SK-N-SH (cell line): Measurements from ENCODE around the gene WASL. TPM values are rescaled to one million over a fixed set of nuclear protein-coding genes. Genes with fewer than 3 reads are reported as not detected.

Experiments
- CTCF ChIA-PET: fragments of 300-600, 350-600 bp; formaldehyde crosslinking; extraction: SDS; loops from one replicate; lab custom pipeline; 2021; lab: Yijun Ruan, JAX
- POLR2A ChIA-PET: fragments of 350-600 bp; sonication (Branson Sonifier 250); formaldehyde crosslinking; extraction: SDS; loops from one replicate; lab custom pipeline; 2020; ENCODE audit warnings: antibody characterized with exemption, inconsistent platforms; lab: Yijun Ruan, JAX
- DNase-seq: peaks from one replicate; pipeline ENCODE4 v3.0.0; 2012
- H2AFZ ChIP-seq: fragments of 200-600 bp; sonication (generic); 2 replicates; pipeline ENCODE4 v1.8.1; 2016; ENCODE audit warnings: antibody characterized with exemption, mild to moderate bottlenecking, low read depth
- H3F3A ChIP-seq: fragments of 200-600 bp; sonication (generic); replicated peaks from 2 replicates; pipeline ENCODE3; 2016; ENCODE audit warnings: antibody characterized with exemption, mild to moderate bottlenecking; ENCODE audit not compliant: insufficient read depth
- H3K27ac ChIP-seq, 2 experiments: fragments of 200-500 bp in 1 of 2; fragments of 200-600 bp in 1 of 2; sonication (Bioruptor generic) in 1 of 2; sonication (generic), shearing (Covaris generic) in 1 of 2; 2 replicates each; pipeline versions ENCODE4 v1.5.1 to v1.6.1; 2014 to 2016; ENCODE audit warnings: low read depth in 2 of 2, inconsistent platforms in 1 of 2, low read length in 1 of 2, mild to moderate bottlenecking in 1 of 2, mixed read lengths in 1 of 2
- H3K27me3 ChIP-seq: fragments of 200-600 bp; sonication (generic), shearing (Covaris generic); 2 replicates; pipeline ENCODE4 v1.6.1; 2016; ENCODE audit warnings: mixed run types; ENCODE audit not compliant: insufficient read depth
- H3K36me3 ChIP-seq, 2 experiments: fragments of 200-500 bp in 1 of 2; fragments of 200-600 bp in 1 of 2; sonication (Bioruptor generic) in 1 of 2; sonication (generic) in 1 of 2; replicated peaks in 1 of 2; 2 replicates each; pipeline versions ENCODE3 to v1.5.1; 2014 to 2016; ENCODE audit warnings: low read length in 1 of 2, mild to moderate bottlenecking in 1 of 2; ENCODE audit not compliant: insufficient read depth in 2 of 2, control insufficient read depth in 1 of 2
- H3K4me1 ChIP-seq, 2 experiments: fragments of 200-500 bp in 1 of 2; fragments of 200-600 bp in 1 of 2; sonication (Bioruptor generic) in 1 of 2; sonication (generic), shearing (Covaris generic) in 1 of 2; 2 replicates each; pipeline versions ENCODE4 v1.5.1 to v1.6.1; 2014 to 2016; ENCODE audit warnings: low read depth in 1 of 2, low read length in 1 of 2, mixed run types in 1 of 2; ENCODE audit not compliant: insufficient read depth in 2 of 2, control insufficient read depth in 1 of 2
- H3K4me2 ChIP-seq: fragments of 200-600 bp; sonication (generic), shearing (Covaris generic); 2 replicates; pipeline ENCODE4 v1.6.1; 2017; ENCODE audit warnings: mixed run types
- H3K4me3 ChIP-seq, 2 experiments: fragments of 200-500 bp in 1 of 2; fragments of 200-600 bp in 1 of 2; sonication (Bioruptor generic) in 1 of 2; sonication (generic), shearing (Covaris generic) in 1 of 2; 2 replicates each; pipeline versions ENCODE4 v1.5.1 to v1.8.1; 2014 to 2016; ENCODE audit warnings: low read depth in 2 of 2, inconsistent platforms in 1 of 2, low read length in 1 of 2, mild to moderate bottlenecking in 1 of 2, mixed read lengths in 1 of 2, moderate library complexity in 1 of 2
- H3K79me2 ChIP-seq: fragments of 200-600 bp; sonication (generic); 2 replicates; pipeline ENCODE4 v1.8.1; 2017; ENCODE audit warnings: mild to moderate bottlenecking; ENCODE audit not compliant: insufficient read depth
- H3K9ac ChIP-seq: fragments of 200-600 bp; sonication (generic); 2 replicates; pipeline ENCODE4 v1.6.1; 2017; ENCODE audit warnings: mixed run types
- H3K9me2 ChIP-seq: fragments of 200-600 bp; sonication (generic); 2 replicates; pipeline ENCODE4 v1.6.1; 2017; ENCODE audit warnings: mixed run types
- H3K9me3 ChIP-seq: fragments of 200-600 bp; sonication (generic); 2 replicates; pipeline ENCODE4 v1.6.1; 2017; ENCODE audit warnings: mixed run types, mild to moderate bottlenecking, moderate library complexity
- H4K20me1 ChIP-seq: fragments of 200-600 bp; sonication (generic); 2 replicates; pipeline ENCODE4 v1.6.1; 2017; ENCODE audit warnings: mild to moderate bottlenecking, mixed run types; ENCODE audit not compliant: insufficient read depth
- ELF1 ChIP-seq: IDR thresholded peaks from 2 replicates; pipeline ENCODE4 v1.4.0; 2012
- EP300 ChIP-seq, 2 experiments: IDR thresholded peaks; 2 replicates each; pipeline versions ENCODE4 v1.4.0 to v1.6.1; 2012; ENCODE audit warnings: borderline replicate concordance in 1 of 2, low read depth in 1 of 2, low read length in 1 of 2
- EZH2phosphoT487 ChIP-seq: fragments of 200-600 bp; sonication (generic); IDR thresholded peaks from 2 replicates; pipeline ENCODE4 v1.6.1; 2017; ENCODE audit warnings: low read depth, mixed run types, mild to moderate bottlenecking, antibody characterized with exemption, moderate library complexity, borderline replicate concordance
- FOSL2 ChIP-seq: IDR thresholded peaks from 2 replicates; pipeline ENCODE4 v1.4.0; 2012; ENCODE audit warnings: low read depth, mild to moderate bottlenecking, moderate library complexity, borderline replicate concordance
- IRF3 ChIP-seq: fragments of 150-350 bp; IDR thresholded peaks from 2 replicates; pipeline ENCODE4 v1.6.1; 2016; ENCODE audit warnings: mild to moderate bottlenecking, low read depth, low read length
- JUND ChIP-seq: IDR thresholded peaks from 2 replicates; pipeline ENCODE4 v1.4.0; 2012
- MAX ChIP-seq: IDR thresholded peaks from 2 replicates; pipeline ENCODE4 v1.4.0; 2012; ENCODE audit warnings: low read depth
- MXI1 ChIP-seq: IDR thresholded peaks from 2 replicates; pipeline ENCODE4 v1.6.1; 2012; ENCODE audit warnings: mild to moderate bottlenecking, low read depth, low read length, improper control_type of control experiment
- NRF1 ChIP-seq: IDR thresholded peaks from 2 replicates; pipeline ENCODE4 v1.6.1; 2012; ENCODE audit warnings: low read depth, mild to moderate bottlenecking, low read length
- POLR2AphosphoS5 ChIP-seq: IDR thresholded peaks from 2 replicates; pipeline ENCODE4 v1.6.1; 2012; ENCODE audit warnings: low read depth, low read length
- RAD21 ChIP-seq: IDR thresholded peaks from 2 replicates; pipeline ENCODE4 v1.6.1; 2012; ENCODE audit warnings: mild to moderate bottlenecking, low read length
- RFX5 ChIP-seq: IDR thresholded peaks from 2 replicates; pipeline ENCODE4 v1.6.1; 2012; ENCODE audit warnings: mild to moderate bottlenecking, improper control_type of control experiment, low read length
- RXRA ChIP-seq: IDR thresholded peaks from 2 replicates; pipeline ENCODE4 v1.4.0; 2012; ENCODE audit warnings: low read depth, mild to moderate bottlenecking, borderline replicate concordance
- TAF1 ChIP-seq: IDR thresholded peaks from 2 replicates; pipeline ENCODE4 v1.6.1; 2012; ENCODE audit warnings: low read depth, mild to moderate bottlenecking, low read length, moderate library complexity, borderline replicate concordance
- TEAD4 ChIP-seq: IDR thresholded peaks from 2 replicates; pipeline ENCODE4 v1.4.0; 2012; ENCODE audit warnings: mild to moderate bottlenecking, borderline replicate concordance; ENCODE audit not compliant: insufficient read depth
- WGBS: methylation state at CpG from one replicate; pipeline ENCODE4 v1.1.6; 2017; ENCODE audit warnings: low lambda C conversion rate; 5-methylcytosine and 5-hydroxymethylcytosine counted together
- polyA plus RNA-seq, 3 experiments: library from polyadenylated mRNA; depleted of rRNA; stranded (reverse); fragments of >200 nt; gene quantifications; 2 replicates each; pipeline ENCODE4 v1.2.3, GENCODE V29; 2012
- TF ChIP-seq, protein P1 (sequence below): IDR thresholded peaks from 2 replicates; pipeline ENCODE4 v1.4.0; 2012; ENCODE audit warnings: low read depth, borderline replicate concordance
- TF ChIP-seq, protein P2 (sequence below): fragments of 150-350 bp; IDR thresholded peaks from 2 replicates; pipeline ENCODE4 v1.6.1; 2017; ENCODE audit warnings: antibody characterized with exemption, low read length, low read depth, borderline replicate concordance

Gene WASL
- polyA plus RNA-seq, 1 of the 3 experiments (the other 2 are of a cell fraction): 9.9 TPM

- Histone ChIP-seq H4K20me1 (no peaks in the 10 kb centered on the region), H3K9me2 (no peaks in the 10 kb centered on the region), H3F3A (no peaks in the 10 kb centered on the region), H3K27me3 (no peaks in the 10 kb centered on the region), H3K4me2 (no peak overlapping the region), H3K79me2 (no peaks in the 10 kb centered on the region), H3K9me3 (no peaks in the 10 kb centered on the region), H3K4me1 (no peaks in the 10 kb centered on the region), H3K9ac (no peak overlapping the region), H2AFZ (no peak overlapping the region), H3K36me3 (no peaks in the 10 kb centered on the region), H3K27ac (no peak overlapping the region), H3K4me3 (no peak overlapping the region)
- TF ChIP-seq ELF1 (no peak), MXI1 (no peak)
- TF ChIP-seq, protein P1, sequence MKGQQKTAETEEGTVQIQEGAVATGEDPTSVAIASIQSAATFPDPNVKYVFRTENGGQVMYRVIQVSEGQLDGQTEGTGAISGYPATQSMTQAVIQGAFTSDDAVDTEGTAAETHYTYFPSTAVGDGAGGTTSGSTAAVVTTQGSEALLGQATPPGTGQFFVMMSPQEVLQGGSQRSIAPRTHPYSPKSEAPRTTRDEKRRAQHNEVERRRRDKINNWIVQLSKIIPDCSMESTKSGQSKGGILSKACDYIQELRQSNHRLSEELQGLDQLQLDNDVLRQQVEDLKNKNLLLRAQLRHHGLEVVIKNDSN: no peak
- TF ChIP-seq, protein P2, sequence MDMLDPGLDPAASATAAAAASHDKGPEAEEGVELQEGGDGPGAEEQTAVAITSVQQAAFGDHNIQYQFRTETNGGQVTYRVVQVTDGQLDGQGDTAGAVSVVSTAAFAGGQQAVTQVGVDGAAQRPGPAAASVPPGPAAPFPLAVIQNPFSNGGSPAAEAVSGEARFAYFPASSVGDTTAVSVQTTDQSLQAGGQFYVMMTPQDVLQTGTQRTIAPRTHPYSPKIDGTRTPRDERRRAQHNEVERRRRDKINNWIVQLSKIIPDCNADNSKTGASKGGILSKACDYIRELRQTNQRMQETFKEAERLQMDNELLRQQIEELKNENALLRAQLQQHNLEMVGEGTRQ: no peak
- POLR2A ChIA-PET: no interaction called here
- CTCF ChIA-PET: interaction anchor here (1.1 to 4.4 kb wide), 4 partner anchors 10 to 128 kb away, joined by 3 to 26 read pairs (median 8); no protein-coding TSS in a partner anchor
- WGBS: 31% methylated on average over 2 of the region's 2 CpGs
- no peak for DNase-seq
Observed at GRCh38 chr7:123788584-123788983, 39.8 kb upstream of the WASL start.

DNA sequence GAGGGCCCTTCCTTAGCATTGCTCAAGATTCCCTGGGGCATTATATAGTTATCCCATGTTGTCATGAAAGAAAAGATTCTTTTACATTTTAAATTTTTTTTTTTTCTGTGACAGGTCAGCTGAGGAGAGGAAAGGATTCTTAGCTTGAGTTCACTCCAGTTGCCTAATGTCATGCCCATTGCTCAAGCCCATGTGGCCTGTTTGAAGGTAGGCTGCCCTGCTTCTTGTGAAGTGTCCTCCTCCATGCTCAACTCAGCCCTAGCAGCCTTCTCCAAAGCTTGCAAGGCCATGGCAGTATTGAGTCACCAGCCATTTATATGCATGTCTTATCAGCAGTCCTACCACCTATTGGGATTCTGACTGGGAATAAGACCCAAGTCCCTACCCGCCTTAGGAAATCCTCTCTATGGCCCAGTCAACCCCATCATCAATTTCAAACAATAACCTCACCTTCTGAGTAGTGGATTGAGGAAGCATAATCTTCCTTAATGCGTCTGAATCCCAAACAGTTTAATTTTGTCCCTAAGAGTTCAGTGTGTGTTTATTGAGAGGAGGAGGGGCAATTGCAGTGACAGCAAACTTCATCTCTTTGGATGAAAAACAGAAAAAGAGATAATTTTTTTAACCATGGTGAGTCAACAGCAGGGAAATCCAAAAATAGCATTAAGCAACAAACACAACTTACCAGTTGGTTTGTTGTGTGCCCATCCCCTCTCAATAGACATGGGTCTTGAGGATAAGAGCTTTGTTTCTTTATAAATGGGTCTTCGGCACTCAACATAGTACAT, 38.6 kb upstream of the WASL start:
- ChIA-PET POLR2A (no interaction called here), CTCF (interaction anchor here (0.5 to 4.4 kb wide), 5 partner anchors 11 to 1880 kb away, joined by 3 to 26 read pairs (median 4); no protein-coding TSS in a partner anchor)
- no peaks in the 10 kb centered on the region for H3K79me2 ChIP-seq
- H3K9me2 ChIP-seq: no peaks in the 10 kb centered on the region
- whole genome bisulfite sequencing: 68% methylated on average over 3 of the region's 3 CpGs
- DNase-seq: no peak
- no peaks in the 10 kb centered on the region for H3F3A ChIP-seq
- H3K9ac ChIP-seq: no peak overlapping the region
- H3K4me3 ChIP-seq: no peak overlapping the region
- TF ChIP-seq FOSL2 (no peak), EP300 (IDR thresholded peaks at IDR 0.05; ENCODE audit: borderline replicate concordance in 1 of 2, low read depth in 1 of 2, low read length in 1 of 2) (no peak), POLR2AphosphoS5 (no peak), TEAD4 (no peak), RAD21 (no peak)
- TF ChIP-seq, all 33 proteins: peak for 0
- no peaks in the 10 kb centered on the region for H3K4me1 ChIP-seq
- no peak overlapping the region for H3K27ac ChIP-seq
- no peak overlapping the region for H2AFZ ChIP-seq
- H3K27me3 ChIP-seq: no peaks in the 10 kb centered on the region
- H3K36me3 ChIP-seq: no peaks in the 10 kb centered on the region
- no peaks in the 10 kb centered on the region for H3K9me3 ChIP-seq
- no peaks in the 10 kb centered on the region for H4K20me1 ChIP-seq
- no peak overlapping the region for H3K4me2 ChIP-seq

DNA sequence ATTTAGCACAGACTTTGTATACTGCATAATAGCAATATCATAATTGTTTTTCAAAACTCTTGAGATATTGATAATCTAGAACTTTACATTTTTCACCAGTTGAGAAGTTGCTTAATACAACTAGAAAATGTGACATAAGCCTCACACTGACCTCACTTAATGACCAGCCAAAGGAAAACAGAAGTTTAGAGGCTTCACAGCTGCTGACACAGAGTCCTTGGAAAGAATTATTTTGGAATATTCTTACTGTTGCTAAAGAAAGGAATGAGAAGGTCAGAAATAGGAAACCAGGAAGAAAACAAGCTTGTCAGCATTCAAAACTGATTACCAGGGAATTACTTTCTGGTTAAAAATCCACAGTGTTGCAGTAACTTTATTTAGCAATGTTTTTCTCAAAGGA, 35.5 kb upstream of the WASL start:
- TF ChIP-seq IRF3 (no peak), EZH2phosphoT487 (no peak), RFX5 (no peak), JUND (no peak), ELF1 (no peak), TAF1 (no peak), RXRA (no peak), MAX (no peak), NRF1 (no peak)
- Histone ChIP-seq H3K27ac (no peak overlapping the region), H3F3A (no peaks in the 10 kb centered on the region), H3K9me3 (no peaks in the 10 kb centered on the region), H3K9ac (no peak overlapping the region), H3K4me2 (no peak overlapping the region), H3K9me2 (0 out of 2 replicates have a peak, but pooled peaks cover 4% of the 10 kb centered on the region), H3K27me3 (no peaks in the 10 kb centered on the region), H3K4me3 (no peak overlapping the region), H2AFZ (no peak overlapping the region), H4K20me1 (no peaks in the 10 kb centered on the region), H3K79me2 (no peaks in the 10 kb centered on the region), H3K4me1 (no peaks in the 10 kb centered on the region), H3K36me3 (no peaks in the 10 kb centered on the region)
- ChIA-PET CTCF (interaction anchor here (0.9 to 2.0 kb wide), 4 partner anchors 14 to 88 kb away, joined by 3 to 8 read pairs (median 4); no protein-coding TSS in a partner anchor), POLR2A (no interaction called here)
- DNase-seq: no peak
